ENCODE results near the gene RPLP2.
A peak's percentile ranks its signal among the peaks of the same experiment; 100 is the strongest.

RPLP2 gene

DNA sequence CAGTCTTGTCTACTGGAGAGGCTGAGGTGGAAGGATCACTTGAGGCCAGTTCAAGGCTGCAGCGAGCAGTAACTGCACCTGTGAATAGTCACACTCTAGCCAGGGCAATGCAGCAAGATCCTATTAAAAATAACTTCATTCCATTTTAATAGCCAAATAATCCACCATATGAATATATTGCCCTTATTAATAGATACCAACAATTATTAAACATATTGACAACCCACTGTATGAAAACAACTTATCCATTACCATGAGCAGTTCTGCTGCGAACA, 42.9 kb upstream of the RPLP2 start:
- H3K27ac ChIP-seq (ENCODE audit: low read depth, low read length): no peak overlapping the region

GRCh38 chr11:767238-767637, 42.5 kb upstream of the RPLP2 start:
- Histone ChIP-seq H3K27ac (ENCODE audit: low read depth, low read length) (no peak overlapping the region), H3K9ac (ENCODE audit: low read length) (no peak overlapping the region), H3K27me3 (ENCODE audit: control insufficient read depth in 1 of 2, insufficient read depth in 2 of 2, low read length in 2 of 2) (no peaks in the 10 kb centered on the region), H3K9me3 (ENCODE audit: low read length) (no peaks in the 10 kb centered on the region), H3K36me3 (ENCODE audit: insufficient read depth, low read length) (peaks cover 53% of the 10 kb centered on the region), H3K4me3 (ENCODE audit: low read depth in 1 of 2, low read length in 2 of 2) (no peak overlapping the region), H3K4me1 (ENCODE audit: insufficient read depth, low read length) (no peaks in the 10 kb centered on the region)

More for the DNA sequence above, 42.9 kb upstream of the RPLP2 start:
- no peaks in the 10 kb centered on the region for H3K4me1 ChIP-seq (ENCODE audit: insufficient read depth, low read length)
- no peaks in the 10 kb centered on the region for H3K9me3 ChIP-seq (ENCODE audit: low read length)
- no peak overlapping the region for H3K4me3 ChIP-seq (ENCODE audit: low read depth in 1 of 2, low read length in 2 of 2)
- H3K9ac ChIP-seq (ENCODE audit: low read length): no peak overlapping the region
- no peaks in the 10 kb centered on the region for H3K27me3 ChIP-seq (ENCODE audit: control insufficient read depth in 1 of 2, insufficient read depth in 2 of 2, low read length in 2 of 2)
- H3K36me3 ChIP-seq (ENCODE audit: insufficient read depth, low read length): peaks cover 56% of the 10 kb centered on the region

DNA sequence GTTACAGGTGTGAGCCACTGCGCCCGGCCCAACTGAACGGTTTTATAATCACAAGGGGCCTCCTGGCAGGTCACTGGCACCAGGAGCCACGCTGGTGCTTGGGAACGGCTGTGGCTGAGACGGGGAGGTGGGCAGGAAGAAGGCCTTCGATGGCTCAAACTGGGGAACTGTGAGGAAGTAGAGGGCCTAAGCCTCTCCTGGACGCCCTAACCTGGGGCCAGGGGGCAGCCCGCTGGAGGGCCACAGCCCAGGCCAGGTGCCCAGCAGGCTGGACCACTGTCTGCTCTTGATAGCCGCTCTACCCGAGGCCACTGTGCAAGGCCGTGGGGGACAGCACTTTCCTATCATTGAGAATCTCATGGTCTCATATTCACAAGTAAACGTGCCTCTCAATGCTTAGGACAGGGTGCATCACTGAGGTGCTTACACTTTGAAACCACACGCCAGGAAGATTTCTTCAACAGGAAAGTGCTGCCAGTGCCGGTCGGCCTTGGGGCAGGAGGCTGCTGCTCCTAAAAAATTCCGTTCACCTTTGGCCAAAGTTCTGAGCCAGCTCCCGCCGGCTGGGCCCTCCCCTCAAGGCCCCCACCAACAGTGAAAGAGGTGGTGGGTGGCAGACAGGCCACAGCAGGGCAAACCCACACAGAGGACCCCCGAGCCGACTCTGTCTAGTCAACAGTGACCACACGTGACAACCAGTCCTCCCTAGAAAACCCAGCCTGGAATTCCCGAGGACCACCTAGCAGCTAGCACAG, 39.7 kb upstream of the RPLP2 start:
- Histone ChIP-seq H3K9ac (ENCODE audit: low read length) (no peak overlapping the region), H3K4me1 (ENCODE audit: insufficient read depth, low read length) (peaks cover 4% of the 10 kb centered on the region), H3K27me3 (ENCODE audit: control insufficient read depth in 1 of 2, insufficient read depth in 2 of 2, low read length in 2 of 2) (no peaks in the 10 kb centered on the region), H3K36me3 (ENCODE audit: insufficient read depth, low read length) (peaks cover 43% of the 10 kb centered on the region), H3K9me3 (ENCODE audit: low read length) (no peaks in the 10 kb centered on the region), H3K27ac (ENCODE audit: low read depth, low read length) (no peak overlapping the region), H3K4me3 (ENCODE audit: low read depth in 1 of 2, low read length in 2 of 2) (no peak overlapping the region)

- Histone ChIP-seq H3K27ac (ENCODE audit: low read depth, low read length) (no peak overlapping the region), H3K4me1 (ENCODE audit: insufficient read depth, low read length) (peaks cover 11% of the 10 kb centered on the region), H3K36me3 (ENCODE audit: insufficient read depth, low read length) (peaks cover 43% of the 10 kb centered on the region), H3K9me3 (ENCODE audit: low read length) (no peaks in the 10 kb centered on the region), H3K27me3 (ENCODE audit: control insufficient read depth in 1 of 2, insufficient read depth in 2 of 2, low read length in 2 of 2) (no peaks in the 10 kb centered on the region), H3K4me3 (ENCODE audit: low read depth in 1 of 2, low read length in 2 of 2) (no peak overlapping the region), H3K9ac (ENCODE audit: low read length) (no peak overlapping the region)
Measured at GRCh38 chr11:770642-771616, 38.8 kb upstream of the RPLP2 start.

GRCh38 chr11:771617-772204, 38.1 kb upstream of the RPLP2 start:
- Histone ChIP-seq H3K9me3 (ENCODE audit: low read length) (no peaks in the 10 kb centered on the region), H3K36me3 (ENCODE audit: insufficient read depth, low read length) (peaks cover 38% of the 10 kb centered on the region)

GRCh38 chr11:772429-773390, 37.1 kb upstream of the RPLP2 start:
- H3K36me3 ChIP-seq (ENCODE audit: insufficient read depth, low read length): peaks cover 29% of the 10 kb centered on the region
- no peak overlapping the region for H3K27ac ChIP-seq (ENCODE audit: low read depth, low read length)
- H3K9ac ChIP-seq (ENCODE audit: low read length): no peak overlapping the region
- H3K27me3 ChIP-seq (ENCODE audit: control insufficient read depth in 1 of 2, insufficient read depth in 2 of 2, low read length in 2 of 2): no peaks in the 10 kb centered on the region
- H3K4me1 ChIP-seq (ENCODE audit: insufficient read depth, low read length): peaks cover 11% of the 10 kb centered on the region
- H3K4me3 ChIP-seq (ENCODE audit: low read depth in 1 of 2, low read length in 2 of 2): no peak overlapping the region
- H3K9me3 ChIP-seq (ENCODE audit: low read length): no peaks in the 10 kb centered on the region

More at GRCh38 chr11:771617-772204, 38.1 kb upstream of the RPLP2 start:
- H3K4me3 ChIP-seq (ENCODE audit: low read depth in 1 of 2, low read length in 2 of 2): no peak overlapping the region
- no peak overlapping the region for H3K27ac ChIP-seq (ENCODE audit: low read depth, low read length)
- H3K27me3 ChIP-seq (ENCODE audit: control insufficient read depth in 1 of 2, insufficient read depth in 2 of 2, low read length in 2 of 2): no peaks in the 10 kb centered on the region
- H3K4me1 ChIP-seq (ENCODE audit: insufficient read depth, low read length): peaks cover 11% of the 10 kb centered on the region
- no peak overlapping the region for H3K9ac ChIP-seq (ENCODE audit: low read length)

DNA sequence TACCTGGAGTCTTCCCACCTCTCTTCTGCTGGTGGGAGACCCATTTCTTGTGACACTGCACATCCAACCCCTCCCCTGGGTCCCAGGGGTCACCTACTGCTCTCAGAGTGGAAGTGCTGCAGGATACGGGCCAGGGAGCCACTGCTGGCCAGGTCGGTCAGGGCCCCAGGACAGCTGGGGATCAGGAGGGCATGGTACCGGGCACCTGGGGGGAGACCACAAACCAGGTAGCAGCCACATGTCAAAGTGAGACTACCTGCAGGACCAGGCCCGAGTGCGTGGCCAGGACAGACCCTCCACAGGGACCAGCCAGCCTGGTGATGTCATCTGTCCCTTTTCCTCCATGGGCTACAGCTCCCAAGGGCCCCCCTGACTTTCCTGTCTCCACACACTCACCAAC, 36.3 kb upstream of the RPLP2 start:
- no peaks in the 10 kb centered on the region for H3K9me3 ChIP-seq (ENCODE audit: low read length)
- H3K27me3 ChIP-seq (ENCODE audit: control insufficient read depth in 1 of 2, insufficient read depth in 2 of 2, low read length in 2 of 2): no peaks in the 10 kb centered on the region
- H3K36me3 ChIP-seq (ENCODE audit: insufficient read depth, low read length): peaks cover 29% of the 10 kb centered on the region
- H3K9ac ChIP-seq (ENCODE audit: low read length): no peak overlapping the region
- no peak overlapping the region for H3K4me3 ChIP-seq (ENCODE audit: low read depth in 1 of 2, low read length in 2 of 2)
- peaks cover 17% of the 10 kb centered on the region for H3K4me1 ChIP-seq (ENCODE audit: insufficient read depth, low read length)
- H3K27ac ChIP-seq (ENCODE audit: low read depth, low read length): no peak overlapping the region

- peaks cover 29% of the 10 kb centered on the region for H3K36me3 ChIP-seq (ENCODE audit: insufficient read depth, low read length)
- H3K4me1 ChIP-seq (ENCODE audit: insufficient read depth, low read length): peaks cover 20% of the 10 kb centered on the region
- no peaks in the 10 kb centered on the region for H3K9me3 ChIP-seq (ENCODE audit: low read length)
- no peak overlapping the region for H3K9ac ChIP-seq (ENCODE audit: low read length)
- no peaks in the 10 kb centered on the region for H3K27me3 ChIP-seq (ENCODE audit: control insufficient read depth in 1 of 2, insufficient read depth in 2 of 2, low read length in 2 of 2)
- no peak overlapping the region for H3K4me3 ChIP-seq (ENCODE audit: low read depth in 1 of 2, low read length in 2 of 2)
- no peak overlapping the region for H3K27ac ChIP-seq (ENCODE audit: low read depth, low read length)
Measured at GRCh38 chr11:773830-774229, 35.9 kb upstream of the RPLP2 start.

DNA sequence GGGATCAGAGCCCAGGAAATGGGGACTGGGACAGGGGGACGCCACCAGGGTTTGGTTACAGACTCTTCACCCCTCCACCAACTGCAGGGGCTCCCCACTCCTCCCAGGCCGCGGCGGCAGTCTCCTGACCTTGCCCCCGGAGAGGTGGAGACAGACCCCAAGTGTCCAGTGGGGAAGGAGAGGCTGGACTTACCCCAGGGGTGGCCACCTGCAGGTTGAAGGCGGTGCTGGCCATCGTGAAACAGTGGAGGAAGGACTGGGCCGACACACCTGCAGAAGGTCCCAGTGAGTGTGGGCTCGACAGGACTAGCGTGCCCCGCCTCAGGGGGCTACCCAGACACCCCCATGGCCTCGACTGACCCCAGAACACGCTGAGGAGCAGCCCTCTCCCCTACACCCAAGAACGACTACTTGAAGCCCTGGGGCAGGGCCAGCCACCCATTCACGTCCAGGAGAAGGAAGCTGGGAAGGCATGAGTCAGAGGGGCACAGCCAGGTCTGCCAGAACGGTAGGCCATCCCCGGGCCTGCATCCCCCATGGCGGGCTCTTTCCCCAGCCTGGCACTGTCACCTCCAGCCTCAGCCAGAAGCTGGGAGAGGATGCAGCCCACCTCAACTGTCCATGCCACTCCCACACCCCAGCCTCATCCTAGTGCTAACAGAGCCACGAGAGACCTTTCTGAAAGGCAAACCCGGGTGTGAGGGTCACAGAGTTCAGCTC, 34.7 kb upstream of the RPLP2 start:
- H3K27ac ChIP-seq (ENCODE audit: low read depth, low read length): no peak overlapping the region
- no peaks in the 10 kb centered on the region for H3K9me3 ChIP-seq (ENCODE audit: low read length)
- H3K9ac ChIP-seq (ENCODE audit: low read length): no peak overlapping the region
- H3K36me3 ChIP-seq (ENCODE audit: insufficient read depth, low read length): peaks cover 26% of the 10 kb centered on the region
- H3K4me1 ChIP-seq (ENCODE audit: insufficient read depth, low read length): peaks cover 20% of the 10 kb centered on the region
- no peaks in the 10 kb centered on the region for H3K27me3 ChIP-seq (ENCODE audit: control insufficient read depth in 1 of 2, insufficient read depth in 2 of 2, low read length in 2 of 2)
- H3K4me3 ChIP-seq (ENCODE audit: low read depth in 1 of 2, low read length in 2 of 2): no peak overlapping the region

DNA sequence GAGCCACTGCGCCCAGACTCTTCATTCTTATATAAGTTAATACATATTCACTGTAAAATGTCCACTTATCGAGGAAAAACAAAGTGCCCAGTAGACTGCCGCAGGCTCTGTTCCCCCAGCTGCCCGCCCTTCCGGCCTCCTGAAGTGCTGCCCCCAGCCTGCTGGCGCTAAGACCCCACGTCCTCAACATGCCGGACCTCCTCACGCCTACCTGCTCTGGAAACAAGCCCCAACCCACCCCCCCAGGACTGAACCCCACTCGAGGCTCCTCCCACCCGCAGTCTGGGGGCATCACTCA, 33.6 kb upstream of the RPLP2 start:
- Histone ChIP-seq H3K9ac (ENCODE audit: low read length) (peak overlapping the region; percentile 39), H3K4me1 (ENCODE audit: insufficient read depth, low read length) (peaks cover 20% of the 10 kb centered on the region), H3K9me3 (ENCODE audit: low read length) (no peaks in the 10 kb centered on the region), H3K36me3 (ENCODE audit: insufficient read depth, low read length) (peaks cover 16% of the 10 kb centered on the region), H3K27me3 (ENCODE audit: control insufficient read depth in 1 of 2, insufficient read depth in 2 of 2, low read length in 2 of 2) (no peaks in the 10 kb centered on the region), H3K4me3 (ENCODE audit: low read depth in 1 of 2, low read length in 2 of 2) (peak overlapping the region; percentile 67 to 87), H3K27ac (ENCODE audit: low read depth, low read length) (peak overlapping the region; percentile 51)
